Neural cell (in vitro differentiated cells): ENCODE results near the gene FXYD1.

Experiments
- POLR2AphosphoS5 ChIP-seq: IDR thresholded peaks from 2 replicates; pipeline ENCODE4 v1.6.1; 2012
- SMC3 ChIP-seq: fragments of 450-650 bp; conservative IDR thresholded peaks from 2 replicates; pipeline ENCODE4 v1.6.1; 2014; ENCODE audit warnings: antibody characterized with exemption, mild to moderate bottlenecking, moderate library complexity; ENCODE audit not compliant: poor library complexity
- TF ChIP-seq, protein P1 (sequence below): IDR thresholded peaks from 2 replicates; pipeline ENCODE4 v1.6.1; 2012; ENCODE audit warnings: borderline replicate concordance
- TF ChIP-seq, protein P2 (sequence below): fragments of 450-650 bp; IDR thresholded peaks from 2 replicates; pipeline ENCODE4 v1.5.1; 2014; ENCODE audit warnings: antibody characterized with exemption, mild to moderate bottlenecking, moderate library complexity; ENCODE audit not compliant: poor library complexity, severe bottlenecking

DNA sequence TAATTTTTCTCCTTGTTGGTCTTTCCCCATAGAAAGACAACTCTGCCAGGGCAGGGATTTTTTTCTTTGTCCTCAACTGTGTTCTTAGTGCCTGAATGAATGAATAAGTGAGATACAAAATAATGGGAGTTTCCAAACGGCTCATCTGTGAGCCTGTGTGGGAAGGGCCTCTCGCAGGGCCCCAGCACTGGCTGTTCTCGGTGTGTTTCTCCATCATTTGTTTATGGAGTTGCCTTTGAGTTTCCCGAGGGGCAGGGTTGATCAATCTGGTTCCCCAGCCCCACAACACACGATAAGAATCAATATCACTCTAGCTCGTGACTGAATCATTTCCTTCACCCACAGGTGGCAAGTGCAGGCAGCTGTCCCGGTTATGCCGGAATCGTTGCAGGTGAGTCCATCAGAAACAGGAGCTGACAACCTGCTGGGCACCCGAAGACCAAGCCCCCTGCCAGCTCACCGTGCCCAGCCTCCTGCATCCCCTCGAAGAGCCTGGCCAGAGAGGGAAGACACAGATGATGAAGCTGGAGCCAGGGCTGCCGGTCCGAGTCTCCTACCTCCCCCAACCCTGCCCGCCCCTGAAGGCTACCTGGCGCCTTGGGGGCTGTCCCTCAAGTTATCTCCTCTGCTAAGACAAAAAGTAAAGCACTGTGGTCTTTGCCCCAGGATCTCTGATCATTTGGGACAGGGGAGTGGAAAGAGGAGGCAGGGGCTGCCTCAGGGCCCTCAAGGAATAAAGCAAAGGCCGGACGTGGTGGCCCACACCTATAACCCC lies 30.8 kb downstream of the FXYD1 start:
- TF ChIP-seq, protein P1, sequence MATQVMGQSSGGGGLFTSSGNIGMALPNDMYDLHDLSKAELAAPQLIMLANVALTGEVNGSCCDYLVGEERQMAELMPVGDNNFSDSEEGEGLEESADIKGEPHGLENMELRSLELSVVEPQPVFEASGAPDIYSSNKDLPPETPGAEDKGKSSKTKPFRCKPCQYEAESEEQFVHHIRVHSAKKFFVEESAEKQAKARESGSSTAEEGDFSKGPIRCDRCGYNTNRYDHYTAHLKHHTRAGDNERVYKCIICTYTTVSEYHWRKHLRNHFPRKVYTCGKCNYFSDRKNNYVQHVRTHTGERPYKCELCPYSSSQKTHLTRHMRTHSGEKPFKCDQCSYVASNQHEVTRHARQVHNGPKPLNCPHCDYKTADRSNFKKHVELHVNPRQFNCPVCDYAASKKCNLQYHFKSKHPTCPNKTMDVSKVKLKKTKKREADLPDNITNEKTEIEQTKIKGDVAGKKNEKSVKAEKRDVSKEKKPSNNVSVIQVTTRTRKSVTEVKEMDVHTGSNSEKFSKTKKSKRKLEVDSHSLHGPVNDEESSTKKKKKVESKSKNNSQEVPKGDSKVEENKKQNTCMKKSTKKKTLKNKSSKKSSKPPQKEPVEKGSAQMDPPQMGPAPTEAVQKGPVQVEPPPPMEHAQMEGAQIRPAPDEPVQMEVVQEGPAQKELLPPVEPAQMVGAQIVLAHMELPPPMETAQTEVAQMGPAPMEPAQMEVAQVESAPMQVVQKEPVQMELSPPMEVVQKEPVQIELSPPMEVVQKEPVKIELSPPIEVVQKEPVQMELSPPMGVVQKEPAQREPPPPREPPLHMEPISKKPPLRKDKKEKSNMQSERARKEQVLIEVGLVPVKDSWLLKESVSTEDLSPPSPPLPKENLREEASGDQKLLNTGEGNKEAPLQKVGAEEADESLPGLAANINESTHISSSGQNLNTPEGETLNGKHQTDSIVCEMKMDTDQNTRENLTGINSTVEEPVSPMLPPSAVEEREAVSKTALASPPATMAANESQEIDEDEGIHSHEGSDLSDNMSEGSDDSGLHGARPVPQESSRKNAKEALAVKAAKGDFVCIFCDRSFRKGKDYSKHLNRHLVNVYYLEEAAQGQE, result no peak
- TF ChIP-seq SMC3 (no peak), POLR2AphosphoS5 (no peak)
- TF ChIP-seq, protein P2, sequence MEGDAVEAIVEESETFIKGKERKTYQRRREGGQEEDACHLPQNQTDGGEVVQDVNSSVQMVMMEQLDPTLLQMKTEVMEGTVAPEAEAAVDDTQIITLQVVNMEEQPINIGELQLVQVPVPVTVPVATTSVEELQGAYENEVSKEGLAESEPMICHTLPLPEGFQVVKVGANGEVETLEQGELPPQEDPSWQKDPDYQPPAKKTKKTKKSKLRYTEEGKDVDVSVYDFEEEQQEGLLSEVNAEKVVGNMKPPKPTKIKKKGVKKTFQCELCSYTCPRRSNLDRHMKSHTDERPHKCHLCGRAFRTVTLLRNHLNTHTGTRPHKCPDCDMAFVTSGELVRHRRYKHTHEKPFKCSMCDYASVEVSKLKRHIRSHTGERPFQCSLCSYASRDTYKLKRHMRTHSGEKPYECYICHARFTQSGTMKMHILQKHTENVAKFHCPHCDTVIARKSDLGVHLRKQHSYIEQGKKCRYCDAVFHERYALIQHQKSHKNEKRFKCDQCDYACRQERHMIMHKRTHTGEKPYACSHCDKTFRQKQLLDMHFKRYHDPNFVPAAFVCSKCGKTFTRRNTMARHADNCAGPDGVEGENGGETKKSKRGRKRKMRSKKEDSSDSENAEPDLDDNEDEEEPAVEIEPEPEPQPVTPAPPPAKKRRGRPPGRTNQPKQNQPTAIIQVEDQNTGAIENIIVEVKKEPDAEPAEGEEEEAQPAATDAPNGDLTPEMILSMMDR, result no peak
